Measurements from ENCODE around the gene PWWP2B. TPM values are rescaled to one million over a fixed set of nuclear protein-coding genes. Genes with fewer than 3 reads are reported as not detected.
A peak's percentile ranks its signal among the peaks of the same experiment; 100 is the strongest.

The PWWP2B gene
- total RNA-seq, 4 donors from 2014 or later = 28.3 to 33.1 (median 28.9) TPM

GRCh38 chr10:132407243-132407746, 10.3 kb downstream of the PWWP2B start:
- TF ChIP-seq POLR2A (IDR thresholded peaks at IDR 0.05) = no peak
- TF ChIP-seq, protein P1, sequence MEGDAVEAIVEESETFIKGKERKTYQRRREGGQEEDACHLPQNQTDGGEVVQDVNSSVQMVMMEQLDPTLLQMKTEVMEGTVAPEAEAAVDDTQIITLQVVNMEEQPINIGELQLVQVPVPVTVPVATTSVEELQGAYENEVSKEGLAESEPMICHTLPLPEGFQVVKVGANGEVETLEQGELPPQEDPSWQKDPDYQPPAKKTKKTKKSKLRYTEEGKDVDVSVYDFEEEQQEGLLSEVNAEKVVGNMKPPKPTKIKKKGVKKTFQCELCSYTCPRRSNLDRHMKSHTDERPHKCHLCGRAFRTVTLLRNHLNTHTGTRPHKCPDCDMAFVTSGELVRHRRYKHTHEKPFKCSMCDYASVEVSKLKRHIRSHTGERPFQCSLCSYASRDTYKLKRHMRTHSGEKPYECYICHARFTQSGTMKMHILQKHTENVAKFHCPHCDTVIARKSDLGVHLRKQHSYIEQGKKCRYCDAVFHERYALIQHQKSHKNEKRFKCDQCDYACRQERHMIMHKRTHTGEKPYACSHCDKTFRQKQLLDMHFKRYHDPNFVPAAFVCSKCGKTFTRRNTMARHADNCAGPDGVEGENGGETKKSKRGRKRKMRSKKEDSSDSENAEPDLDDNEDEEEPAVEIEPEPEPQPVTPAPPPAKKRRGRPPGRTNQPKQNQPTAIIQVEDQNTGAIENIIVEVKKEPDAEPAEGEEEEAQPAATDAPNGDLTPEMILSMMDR (IDR thresholded peaks at IDR 0.05) = no peak
- WGBS, 2 donors = 61 to 68% methylated on average over 8 to 12 of the region's 12 CpGs

GRCh38 chr10:132407846-132408278, 10.9 kb downstream of the PWWP2B start:
- no peak overlapping the region for H3K4me3 ChIP-seq (ENCODE audit: low read depth, poor library complexity, severe bottlenecking)
- TF ChIP-seq, protein P1 (IDR thresholded peaks at IDR 0.05) = no peak
- TF ChIP-seq POLR2A (IDR thresholded peaks at IDR 0.05) = no peak
- intact Hi-C loops (cut with DNase I; ENCODE audit: low total_unique reads) = no loop called here
- WGBS, 2 donors = 31 to 35% methylated on average over 9 to 11 of the region's 17 CpGs
- peak; percentile 72 to 93 for DNase-seq (ENCODE audit: low spot score in 2 of 2)

More at GRCh38 chr10:132407243-132407746, 10.3 kb downstream of the PWWP2B start:
- intact Hi-C loops (cut with DNase I; ENCODE audit: low total_unique reads) = no loop called here
- DNase-seq (ENCODE audit: low spot score in 2 of 2) = no peak
- no peak overlapping the region for H3K4me3 ChIP-seq (ENCODE audit: low read depth, poor library complexity, severe bottlenecking)

GRCh38 chr10:132408367-132408781, 11.4 kb downstream of the PWWP2B start:
- 24 to 48% methylated on average over 15 to 20 of the region's 20 CpGs for WGBS, 2 donors
- intact Hi-C loops (cut with DNase I; ENCODE audit: low total_unique reads) = no loop called here
- DNase-seq (ENCODE audit: low spot score in 2 of 2) = no peak
- TF ChIP-seq, protein P1 (IDR thresholded peaks at IDR 0.05) = no peak
- no peak for TF ChIP-seq POLR2A (IDR thresholded peaks at IDR 0.05)
- H3K4me3 ChIP-seq (ENCODE audit: low read depth, poor library complexity, severe bottlenecking) = no peak overlapping the region

DNA sequence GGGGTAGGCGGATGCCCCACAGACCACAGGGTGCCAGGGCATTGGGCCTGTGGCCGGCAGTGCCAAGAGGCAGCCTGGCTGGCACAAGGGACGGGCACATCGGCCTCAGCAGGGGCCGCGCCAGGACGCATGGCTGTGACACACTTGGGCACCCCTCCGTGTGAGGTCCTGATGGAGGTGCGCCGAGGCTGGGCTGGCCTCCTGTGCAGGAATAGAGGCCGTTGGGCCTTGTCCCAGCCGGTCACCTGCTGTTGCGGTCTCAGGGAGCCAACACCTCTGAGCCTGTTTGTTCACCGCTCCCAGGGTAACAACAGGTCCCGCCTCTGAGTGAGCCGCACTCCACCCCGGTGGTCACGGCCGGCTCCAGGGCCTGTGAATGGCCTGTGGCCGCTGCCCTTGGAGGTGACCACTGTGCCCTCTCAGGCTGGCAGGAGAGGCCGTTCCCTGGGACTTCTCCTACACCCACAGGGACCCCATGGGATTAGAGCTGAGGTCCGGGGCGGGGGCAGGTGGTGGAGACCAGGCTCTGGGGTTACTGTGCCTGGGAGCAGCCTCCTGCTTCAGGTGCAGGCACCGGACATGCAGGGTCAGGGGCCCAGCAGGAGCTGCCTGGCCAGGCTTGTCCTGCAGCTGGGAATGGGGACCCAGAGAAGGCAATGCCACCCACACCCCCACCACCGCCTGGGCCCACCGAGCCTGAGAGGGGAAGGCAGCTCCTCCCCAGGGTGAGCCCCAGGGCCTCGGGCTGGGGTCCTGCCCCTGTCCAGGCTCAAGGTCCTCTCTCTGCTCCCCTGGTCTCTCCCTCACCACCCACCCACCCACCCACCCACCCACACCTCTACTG, 12.0 kb downstream of the PWWP2B start:
- 59 to 66% methylated on average over 22 of the region's 27 CpGs for WGBS, 2 donors
- DNase-seq (ENCODE audit: low spot score in 2 of 2) = no peak
- no peak for TF ChIP-seq POLR2A (IDR thresholded peaks at IDR 0.05)
- TF ChIP-seq, protein P1 (IDR thresholded peaks at IDR 0.05) = no peak
- intact Hi-C loops (cut with DNase I; ENCODE audit: low total_unique reads) = no loop called here
- no peak overlapping the region for H3K4me3 ChIP-seq (ENCODE audit: low read depth, poor library complexity, severe bottlenecking)

GRCh38 chr10:132409667-132410028, 12.6 kb downstream of the PWWP2B start:
- H3K4me3 ChIP-seq (ENCODE audit: low read depth, poor library complexity, severe bottlenecking) = no peak overlapping the region
- no peak for DNase-seq (ENCODE audit: low spot score in 2 of 2)
- intact Hi-C loops (cut with DNase I; ENCODE audit: low total_unique reads) = no loop called here
- TF ChIP-seq, protein P1 (IDR thresholded peaks at IDR 0.05) = no peak
- TF ChIP-seq POLR2A (IDR thresholded peaks at IDR 0.05) = no peak
- 88 to 92% methylated on average over 4 of the region's 4 CpGs for WGBS, 2 donors
